ENCODE data around the gene POPDC2. TPM values are rescaled to one million over a fixed set of nuclear protein-coding genes. Genes with fewer than 3 reads are reported as not detected.

The POPDC2 gene
- total RNA-seq, 2 donors from 2014 or later = 0.95 to 1.6 TPM

DNA sequence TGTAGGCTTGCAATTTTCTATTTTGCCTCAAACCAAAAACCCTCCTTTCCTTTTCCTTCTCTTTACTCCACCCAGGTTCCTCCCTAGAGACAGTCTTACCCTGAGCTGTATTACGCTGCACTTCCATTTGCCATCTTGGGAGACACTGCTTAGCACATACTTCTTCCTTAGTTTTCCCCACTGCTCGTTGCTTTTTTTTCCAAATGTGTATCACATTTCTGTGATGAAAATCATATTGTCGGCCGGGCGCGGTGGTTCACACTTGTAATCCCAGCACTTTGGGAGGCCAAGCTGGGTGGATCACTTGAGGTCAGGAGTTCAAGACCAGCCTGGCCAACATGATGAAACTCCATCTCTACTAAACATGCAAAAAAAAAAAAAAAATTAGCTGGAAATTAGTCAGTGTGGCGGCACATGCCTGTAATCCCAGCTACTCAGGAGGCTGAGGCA is 29.5 kb downstream of the POPDC2 start:
- Histone ChIP-seq H3K27ac (ENCODE audit: low read depth, low read length) (no peak overlapping the region), H3K9me3 (ENCODE audit: control insufficient read depth, low read length) (no peaks in the 10 kb centered on the region), H3K4me3 (ENCODE audit: low read length) (no peak overlapping the region), H3K27me3 (ENCODE audit: control insufficient read depth, insufficient read depth, low read length, poor library complexity, severe bottlenecking) (no peaks in the 10 kb centered on the region), H3K4me1 (ENCODE audit: control insufficient read depth, insufficient read depth, low read length) (no peaks in the 10 kb centered on the region), H3K9ac (ENCODE audit: extremely low read depth, low read length, poor library complexity, severe bottlenecking) (no peak overlapping the region), H3K36me3 (ENCODE audit: control insufficient read depth, insufficient read depth, low read length) (no peaks in the 10 kb centered on the region)
- Mint-ChIP-seq H3K27ac (no peak overlapping the region), H3K4me3 (no peak overlapping the region), H3K36me3 (ENCODE audit: low read depth) (no peaks in the 10 kb centered on the region), H3K9me3 (no peaks in the 10 kb centered on the region), H3K27me3 (ENCODE audit: insufficient read depth) (peaks cover 4% of the 10 kb centered on the region), H3K4me1 (peaks cover 7% of the 10 kb centered on the region)
- TF ChIP-seq, protein P1, sequence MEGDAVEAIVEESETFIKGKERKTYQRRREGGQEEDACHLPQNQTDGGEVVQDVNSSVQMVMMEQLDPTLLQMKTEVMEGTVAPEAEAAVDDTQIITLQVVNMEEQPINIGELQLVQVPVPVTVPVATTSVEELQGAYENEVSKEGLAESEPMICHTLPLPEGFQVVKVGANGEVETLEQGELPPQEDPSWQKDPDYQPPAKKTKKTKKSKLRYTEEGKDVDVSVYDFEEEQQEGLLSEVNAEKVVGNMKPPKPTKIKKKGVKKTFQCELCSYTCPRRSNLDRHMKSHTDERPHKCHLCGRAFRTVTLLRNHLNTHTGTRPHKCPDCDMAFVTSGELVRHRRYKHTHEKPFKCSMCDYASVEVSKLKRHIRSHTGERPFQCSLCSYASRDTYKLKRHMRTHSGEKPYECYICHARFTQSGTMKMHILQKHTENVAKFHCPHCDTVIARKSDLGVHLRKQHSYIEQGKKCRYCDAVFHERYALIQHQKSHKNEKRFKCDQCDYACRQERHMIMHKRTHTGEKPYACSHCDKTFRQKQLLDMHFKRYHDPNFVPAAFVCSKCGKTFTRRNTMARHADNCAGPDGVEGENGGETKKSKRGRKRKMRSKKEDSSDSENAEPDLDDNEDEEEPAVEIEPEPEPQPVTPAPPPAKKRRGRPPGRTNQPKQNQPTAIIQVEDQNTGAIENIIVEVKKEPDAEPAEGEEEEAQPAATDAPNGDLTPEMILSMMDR (conservative IDR thresholded peaks at IDR 0.05) = no peak
- no peak for DNase-seq
- 87 to 95% methylated on average over 7 of the region's 7 CpGs for WGBS, 2 experiments (ENCODE audit: insufficient coverage in 1 of 2, insufficient read length in 1 of 2)

DNA sequence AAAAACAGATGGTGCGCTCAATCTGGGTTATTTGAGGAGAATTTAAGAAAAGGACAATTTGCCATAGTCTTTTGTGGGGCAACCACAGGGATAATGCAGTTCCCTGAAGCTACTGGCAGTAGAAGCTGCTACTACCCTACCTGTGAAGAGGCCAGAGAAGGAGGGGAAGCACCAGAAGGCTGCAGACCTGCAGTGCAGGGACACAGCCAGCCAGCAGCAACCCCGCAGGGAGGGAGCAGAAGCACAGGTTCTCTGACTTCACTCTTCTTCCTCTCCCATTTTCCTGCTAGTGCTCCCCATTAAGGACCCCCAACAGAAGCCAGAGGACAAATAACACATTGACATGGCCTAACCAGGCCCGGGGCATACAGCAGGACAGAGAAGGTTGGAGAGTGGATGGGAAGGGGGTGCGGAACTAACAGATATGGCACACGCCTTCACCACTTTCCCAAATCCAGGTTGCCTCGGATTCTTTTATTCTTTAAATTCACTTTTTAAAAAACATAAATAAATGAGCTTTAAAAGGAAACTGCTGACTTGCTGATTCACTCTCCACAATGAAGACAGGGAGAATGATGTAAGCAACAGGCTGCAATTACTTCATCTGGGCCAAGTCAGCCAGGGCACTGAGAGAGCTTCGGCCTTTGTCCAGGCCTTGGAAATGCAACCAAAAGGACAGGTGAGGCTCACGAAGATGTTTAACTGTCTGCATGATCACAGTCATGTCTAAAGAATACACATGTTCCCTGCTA is 30.1 kb downstream of the POPDC2 start:
- Histone ChIP-seq H3K36me3 (ENCODE audit: control insufficient read depth, insufficient read depth, low read length) (no peaks in the 10 kb centered on the region), H3K27ac (ENCODE audit: low read depth, low read length) (no peak overlapping the region), H3K27me3 (ENCODE audit: control insufficient read depth, insufficient read depth, low read length, poor library complexity, severe bottlenecking) (no peaks in the 10 kb centered on the region), H3K4me1 (ENCODE audit: control insufficient read depth, insufficient read depth, low read length) (peaks cover 3% of the 10 kb centered on the region), H3K4me3 (ENCODE audit: low read length) (no peak overlapping the region), H3K9me3 (ENCODE audit: control insufficient read depth, low read length) (no peaks in the 10 kb centered on the region), H3K9ac (ENCODE audit: extremely low read depth, low read length, poor library complexity, severe bottlenecking) (no peak overlapping the region)
- DNase-seq = peak; percentile 58
- Mint-ChIP-seq H3K4me3 (no peak overlapping the region), H3K27me3 (ENCODE audit: insufficient read depth) (peaks cover 4% of the 10 kb centered on the region), H3K9me3 (no peaks in the 10 kb centered on the region), H3K36me3 (ENCODE audit: low read depth) (no peaks in the 10 kb centered on the region), H3K4me1 (peaks cover 13% of the 10 kb centered on the region), H3K27ac (no peak overlapping the region)
- 92 to 100% methylated on average over 3 to 8 of the region's 8 CpGs for WGBS, 2 experiments (ENCODE audit: insufficient coverage in 1 of 2, insufficient read length in 1 of 2)
- TF ChIP-seq, protein P1 (conservative IDR thresholded peaks at IDR 0.05) = peak; percentile 26

DNA sequence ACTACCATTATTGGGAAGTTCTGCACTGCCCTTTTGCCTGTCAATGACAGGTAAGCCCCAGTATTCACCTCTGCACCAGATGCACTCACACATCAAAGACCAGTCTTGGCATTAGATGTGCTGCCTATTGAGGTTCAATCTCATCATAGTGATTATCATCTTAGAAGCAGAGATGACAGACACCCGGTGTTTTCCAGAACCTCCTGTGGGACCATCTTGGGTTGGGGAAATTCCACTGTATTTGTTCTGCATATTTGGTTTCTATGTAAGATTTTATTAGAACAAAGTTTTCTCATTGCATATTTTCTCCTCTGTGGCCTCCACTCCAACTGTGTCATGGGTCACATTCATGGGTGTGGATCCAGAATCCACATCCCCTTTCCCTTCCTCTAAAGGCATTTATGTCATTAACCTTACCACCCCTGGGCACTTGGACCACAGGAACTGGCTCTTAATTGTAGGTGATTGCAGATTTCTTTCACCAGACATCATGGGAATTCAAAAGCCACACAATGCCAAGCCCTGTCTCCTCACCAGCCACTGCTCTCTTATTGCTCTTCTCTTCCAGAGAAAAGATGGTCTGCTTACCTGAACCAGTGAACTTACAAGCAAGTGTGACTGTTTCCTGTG is 31.5 kb downstream of the POPDC2 start:
- TF ChIP-seq, protein P1 (conservative IDR thresholded peaks at IDR 0.05) = no peak
- no peaks in the 10 kb centered on the region for H3K36me3 ChIP-seq (ENCODE audit: control insufficient read depth, insufficient read depth, low read length)
- Mint-ChIP-seq H3K4me1 (peaks cover 15% of the 10 kb centered on the region), H3K27me3 (ENCODE audit: insufficient read depth) (peaks cover 4% of the 10 kb centered on the region), H3K9me3 (no peaks in the 10 kb centered on the region), H3K4me3 (no peak overlapping the region), H3K27ac (no peak overlapping the region), H3K36me3 (ENCODE audit: low read depth) (no peaks in the 10 kb centered on the region)
- H3K4me1 ChIP-seq (ENCODE audit: control insufficient read depth, insufficient read depth, low read length) = peaks cover 3% of the 10 kb centered on the region
- H3K9ac ChIP-seq (ENCODE audit: extremely low read depth, low read length, poor library complexity, severe bottlenecking) = no peak overlapping the region
- no peak overlapping the region for H3K27ac ChIP-seq (ENCODE audit: low read depth, low read length)
- DNase-seq = no peak
- H3K27me3 ChIP-seq (ENCODE audit: control insufficient read depth, insufficient read depth, low read length, poor library complexity, severe bottlenecking) = no peaks in the 10 kb centered on the region
- no peak overlapping the region for H3K4me3 ChIP-seq (ENCODE audit: low read length)
- peaks cover 4% of the 10 kb centered on the region for H3K9me3 ChIP-seq (ENCODE audit: control insufficient read depth, low read length)
- 95 to 100% methylated on average over 1 of the region's 1 CpG for WGBS, 2 experiments (ENCODE audit: insufficient coverage in 1 of 2, insufficient read length in 1 of 2)

Measured in endodermal cell (in vitro differentiated cells).